Right lobe of liver (tissue), 4 donors: ENCODE measurements around the gene CENPW.

ENCODE experiments used
- CTCF ChIP-seq, 4 donors: fragments of 200-600 bp in 3 of 4; fragments of 450-650 bp in 1 of 4; IDR thresholded peaks; one replicate each; pipeline versions ENCODE4 v1.5.1 to v1.8.0; 2016 to 2022; ENCODE audit warnings: antibody characterized with exemption in 4 of 4, mild to moderate bottlenecking in 2 of 4
- POLR2A ChIP-seq: fragments of 450-650 bp; IDR thresholded peaks from one replicate; pipeline ENCODE4 v1.6.1; 2017; ENCODE audit warnings: antibody characterized with exemption, mild to moderate bottlenecking
- donor health status: DM: no; HTN: no; CAD: no.
- donor health status: DM: no; HTN: no; CAD: no.
- donor health status: DM: no; HTN: yes; CAD: no.

- no peak for TF ChIP-seq CTCF (IDR thresholded peaks at IDR 0.05)
- no peak for TF ChIP-seq POLR2A
These were observed 27.9 kb downstream of the CENPW start for GRCh38 chr6:126367849-126368248.
